SK-N-SH (cell line): ENCODE data around the gene KIF16B.

Experiments used
- CTCF ChIP-seq: fragments of 200-600 bp; sonication (generic); IDR thresholded peaks from 2 replicates; pipeline ENCODE4 v1.6.1; 2017; ENCODE audit warnings: antibody characterized with exemption, mild to moderate bottlenecking, moderate library complexity
- EP300 ChIP-seq, 2 experiments: IDR thresholded peaks; 2 replicates each; pipeline versions ENCODE4 v1.4.0 to v1.6.1; 2012; ENCODE audit warnings: borderline replicate concordance in 1 of 2, low read depth in 1 of 2, low read length in 1 of 2

DNA sequence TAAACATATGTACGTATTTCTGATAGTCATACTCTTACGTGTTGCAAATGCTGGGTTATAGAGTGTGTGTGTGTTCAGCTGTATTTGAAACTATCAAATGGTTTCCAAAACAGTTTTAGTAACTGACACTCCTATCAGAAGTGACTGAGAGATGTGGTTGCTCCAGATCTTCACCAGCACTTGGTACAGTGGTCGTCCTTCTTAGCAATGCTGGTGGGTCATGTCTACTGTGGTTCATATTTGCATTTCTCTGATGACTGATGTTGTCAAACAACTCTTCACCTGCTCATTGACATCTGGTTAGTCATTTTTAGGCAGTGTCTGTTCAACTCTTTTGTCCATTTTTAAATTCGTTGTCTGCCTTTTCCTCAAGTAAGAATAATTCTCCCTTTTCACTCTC lies 259.3 kb downstream of the KIF16B start:
- TF ChIP-seq CTCF, result no peak
- no peak for TF ChIP-seq EP300 (IDR thresholded peaks at IDR 0.05; ENCODE audit: borderline replicate concordance in 1 of 2, low read depth in 1 of 2, low read length in 1 of 2)
